Esophagus muscularis mucosa (tissue), 4 donors: ENCODE measurements around the gene PIK3CG. TPM values are rescaled to one million over a fixed set of nuclear protein-coding genes. Genes with fewer than 3 reads are reported as not detected.

Experiments
- DNase-seq: peaks from one replicate; pipeline ENCODE4 v3.0.0-alpha.2; 2017; ENCODE audit errors: extremely low spot score
- H3K27ac ChIP-seq, 4 donors: fragments of 200-600 bp; sonication (generic); replicated peaks in 1 of 4; 1 replicate in 3 of 4; 2 replicates in 1 of 4; pipeline ENCODE4 v1.5.1; 2016 to 2019; ENCODE audit warnings: mild to moderate bottlenecking in 1 of 4
- H3K27me3 ChIP-seq, 4 donors: fragments of 200-600 bp; sonication (generic); one replicate each; pipeline versions ENCODE4 v1.5.1 to v1.6.0; 2016 to 2019
- H3K36me3 ChIP-seq, 4 donors: fragments of 200-600 bp; sonication (generic); one replicate each; pipeline ENCODE4 v1.5.1; 2016 to 2019
- H3K4me1 ChIP-seq, 4 donors: fragments of 200-600 bp; sonication (generic); one replicate each; pipeline ENCODE4 v1.5.1; 2016 to 2019
- H3K4me3 ChIP-seq, 4 donors: fragments of 200-600 bp; sonication (generic); 1 replicate in 2 of 4; 2 replicates in 2 of 4; pipeline ENCODE4 v1.5.1; 2016 to 2019; ENCODE audit warnings: mild to moderate bottlenecking in 4 of 4, moderate library complexity in 1 of 4
- H3K9me3 ChIP-seq, 4 donors: fragments of 200-600 bp; sonication (generic); 1 replicate in 3 of 4; 2 replicates in 1 of 4; pipeline ENCODE4 v1.5.1; 2016 to 2019
- CTCF ChIP-seq, 3 experiments: fragments of 200-600 bp in 2 of 3; fragments of 450-650 bp in 1 of 3; sonication (generic) in 2 of 3; IDR thresholded peaks; one replicate each; pipeline ENCODE4 v1.5.1; 2017 to 2019; ENCODE audit warnings: antibody characterized with exemption in 3 of 3, mild to moderate bottlenecking in 2 of 3, moderate library complexity in 1 of 3
- EP300 ChIP-seq: sonication (generic); formaldehyde crosslinking; IDR thresholded peaks from one replicate; pipeline ENCODE4 v1.6.1; 2017; ENCODE audit warnings: antibody characterized with exemption
- POLR2A ChIP-seq: fragments of 450-650 bp; IDR thresholded peaks from one replicate; pipeline ENCODE4 v1.6.1; 2017; ENCODE audit warnings: antibody characterized with exemption, moderate library complexity, mild to moderate bottlenecking, low read depth
- POLR2AphosphoS5 ChIP-seq, 2 donors: sonication (generic); formaldehyde crosslinking; IDR thresholded peaks; one replicate each; pipeline ENCODE4 v1.6.1; 2017; ENCODE audit warnings: antibody characterized with exemption in 2 of 2
- WGBS: methylation state at CpG from one replicate; pipeline ENCODE4 v1.1.5; 2018; 5-methylcytosine and 5-hydroxymethylcytosine counted together
- intact Hi-C: fragments of 100-400 bp; cut with DNase I; formaldehyde crosslinking; loops from one replicate; pipeline ENCODE4 v1.15.1; 2023
- total RNA-seq, 4 donors: library from RNA; depleted of rRNA; stranded (reverse); fragments of >200 nt; gene quantifications; one replicate each; pipeline versions ENCODE4 v1.1.0 to v1.2.1, GENCODE V29; 2016

PIK3CG gene
- total RNA-seq, 4 donors from 2014 or later, result 1.8 to 3.8 (median 2.7) TPM

DNA sequence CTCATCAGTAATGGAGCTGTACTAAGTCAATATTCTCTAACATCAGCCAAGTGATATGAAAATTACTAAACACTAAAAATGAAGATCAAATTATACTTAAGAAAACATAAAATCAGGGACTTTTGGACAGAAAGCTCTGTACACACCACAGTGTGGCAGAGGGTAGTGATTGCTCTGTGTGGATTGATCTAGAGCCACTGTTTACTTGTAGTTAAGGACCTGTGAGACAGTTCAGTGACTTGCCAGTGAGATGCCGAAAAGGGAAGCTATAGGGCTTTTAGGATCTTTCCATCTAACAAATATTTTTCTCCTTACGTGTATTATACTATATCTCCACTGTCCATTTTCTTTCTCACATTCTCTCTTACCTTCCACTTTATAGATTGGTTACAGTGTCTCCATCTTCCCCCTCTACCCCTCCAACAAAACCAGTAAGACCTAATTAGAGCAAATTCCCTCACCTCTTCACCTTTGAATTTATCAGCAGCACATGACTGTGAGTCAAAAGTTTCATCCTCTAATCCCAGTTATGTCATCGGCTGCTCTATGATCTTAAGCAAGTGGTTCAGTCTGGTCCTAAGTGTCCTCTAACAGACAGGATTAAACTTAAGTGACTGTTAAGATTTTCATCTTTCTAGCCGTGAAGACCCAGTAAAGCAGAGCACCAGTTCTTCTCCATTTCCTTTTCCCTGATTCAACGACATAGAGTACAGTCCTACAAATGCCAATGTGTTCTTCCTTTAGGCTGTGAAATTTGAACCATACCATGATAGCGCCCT, 6.9 kb downstream of the PIK3CG start:
- intact Hi-C loops, result no loop called here
- Histone ChIP-seq H3K27ac (no peak overlapping the region), H3K27me3 (no peaks in the 10 kb centered on the region), H3K4me3 (no peak overlapping the region), H3K4me1 (peaks cover 0 to 6% (median 0%) of the 10 kb centered on the region in 4 donors), H3K36me3 (peaks cover 0 to 6% (median 3%) of the 10 kb centered on the region in 4 donors), H3K9me3 (no peaks in the 10 kb centered on the region)
- no peak for TF ChIP-seq EP300
- no peak for DNase-seq
- WGBS, result 79% methylated on average over 6 of the region's 6 CpGs

GRCh38 chr7:106872763-106873162, 7.7 kb downstream of the PIK3CG start:
- intact Hi-C loops, result no loop called here
- no peaks in the 10 kb centered on the region for H3K9me3 ChIP-seq
- no peak for TF ChIP-seq POLR2A
- no peak for TF ChIP-seq POLR2AphosphoS5 (IDR thresholded peaks at IDR 0.05)
- no peak for TF ChIP-seq CTCF (IDR thresholded peaks at IDR 0.05)
- TF ChIP-seq EP300, result no peak
- H3K36me3 ChIP-seq, result peaks cover 0 to 6% (median 3%) of the 10 kb centered on the region in 4 donors
- peaks cover 0 to 6% (median 0%) of the 10 kb centered on the region in 4 donors for H3K4me1 ChIP-seq
- 89% methylated on average over 6 of the region's 6 CpGs for WGBS
- no peak for DNase-seq
- no peaks in the 10 kb centered on the region for H3K27me3 ChIP-seq
- no peak overlapping the region for H3K27ac ChIP-seq
- H3K4me3 ChIP-seq, result no peak overlapping the region

DNA sequence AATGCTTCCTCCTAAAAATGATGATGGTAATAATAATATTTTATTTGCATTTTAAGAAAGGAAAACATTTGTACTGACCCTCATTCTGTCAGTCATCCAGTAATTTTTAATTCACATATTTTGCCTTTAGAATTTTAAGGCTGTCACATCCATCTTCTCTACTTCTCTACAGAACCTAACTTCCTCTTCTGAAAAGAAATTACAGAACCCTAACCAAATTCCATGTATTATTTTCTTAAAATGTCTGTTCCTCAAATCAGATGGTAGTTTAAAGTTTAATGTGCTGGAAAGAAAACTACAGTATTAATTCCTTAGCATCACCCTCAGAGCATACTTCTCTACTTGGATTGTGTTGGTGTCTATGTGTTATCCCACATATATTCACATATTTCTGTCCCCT, 9.0 kb downstream of the PIK3CG start:
- Histone ChIP-seq H3K9me3 (no peaks in the 10 kb centered on the region), H3K4me1 (peaks cover 0 to 6% (median 0%) of the 10 kb centered on the region in 4 donors), H3K36me3 (no peaks in the 10 kb centered on the region), H3K27me3 (no peaks in the 10 kb centered on the region), H3K4me3 (no peak overlapping the region), H3K27ac (no peak overlapping the region)
- intact Hi-C loops, result no loop called here
- no peak for TF ChIP-seq CTCF (IDR thresholded peaks at IDR 0.05)
- no peak for TF ChIP-seq POLR2AphosphoS5 (IDR thresholded peaks at IDR 0.05)
- no peak for TF ChIP-seq POLR2A
- TF ChIP-seq EP300, result no peak
- no peak for DNase-seq

GRCh38 chr7:106875508-106875907, 10.4 kb downstream of the PIK3CG start:
- H3K27ac ChIP-seq, result no peak overlapping the region
- no peaks in the 10 kb centered on the region for H3K4me1 ChIP-seq
- no peaks in the 10 kb centered on the region for H3K9me3 ChIP-seq
- H3K36me3 ChIP-seq, result no peaks in the 10 kb centered on the region
- H3K27me3 ChIP-seq, result no peaks in the 10 kb centered on the region
- WGBS, result 100% methylated on average over 1 of the region's 1 CpG
- no peak for TF ChIP-seq EP300
- no peak for TF ChIP-seq POLR2AphosphoS5 (IDR thresholded peaks at IDR 0.05)
- no peak for TF ChIP-seq POLR2A
- no peak for TF ChIP-seq CTCF (IDR thresholded peaks at IDR 0.05)
- no peak overlapping the region for H3K4me3 ChIP-seq
- no peak for DNase-seq
- intact Hi-C loops, result no loop called here

GRCh38 chr7:106878748-106879439, 13.8 kb downstream of the PIK3CG start:
- Histone ChIP-seq H3K9me3 (no peaks in the 10 kb centered on the region), H3K36me3 (no peaks in the 10 kb centered on the region), H3K27ac (no peak overlapping the region), H3K4me3 (no peak overlapping the region), H3K27me3 (no peaks in the 10 kb centered on the region), H3K4me1 (no peaks in the 10 kb centered on the region)
- no peak for DNase-seq
- TF ChIP-seq POLR2AphosphoS5 (IDR thresholded peaks at IDR 0.05) (no peak), CTCF (IDR thresholded peaks at IDR 0.05) (no peak), POLR2A (no peak)
- intact Hi-C loops, result no loop called here
- 89% methylated on average over 4 of the region's 4 CpGs for WGBS
